Lung (tissue), 12 donors: ENCODE measurements around the gene OSBPL9. TPM values are rescaled to one million over a fixed set of nuclear protein-coding genes. Genes with fewer than 3 reads are reported as not detected.

Experiments
- ATAC-seq: fragments of 200-7000 bp; cut with Tn5 transposase; one replicate; pipeline ENCODE4 v1.9.1; 2020; ENCODE audit warnings: moderate number of reproducible peaks; ENCODE audit not compliant: insufficient read depth, low FRiP score
- DNase-seq, 3 donors: peaks; one replicate each; pipeline ENCODE4 v3.0.0-alpha.2; 2013 to 2017
- H3K27ac ChIP-seq, 2 donors: one replicate each; pipeline ENCODE4 v1.5.1; 2013; ENCODE audit warnings: mild to moderate bottlenecking in 2 of 2, moderate library complexity in 2 of 2, control low read depth in 1 of 2, inconsistent platforms in 1 of 2, low read depth in 1 of 2, low read length in 1 of 2
- H3K27me3 ChIP-seq, 3 donors: one replicate each; pipeline ENCODE4 v1.5.1; 2013; ENCODE audit warnings: low read length in 2 of 3; ENCODE audit not compliant: control insufficient read depth in 3 of 3, insufficient read depth in 3 of 3
- H3K36me3 ChIP-seq, 4 donors: one replicate each; pipeline ENCODE4 v1.5.1; 2013; ENCODE audit warnings: low read length in 4 of 4, mild to moderate bottlenecking in 1 of 4, moderate library complexity in 1 of 4; ENCODE audit not compliant: control insufficient read depth in 4 of 4, insufficient read depth in 4 of 4
- H3K4me1 ChIP-seq, 5 donors: one replicate each; pipeline ENCODE4 v1.5.1; 2013; ENCODE audit warnings: low read length in 5 of 5, mild to moderate bottlenecking in 2 of 5, moderate library complexity in 1 of 5; ENCODE audit not compliant: control insufficient read depth in 5 of 5, insufficient read depth in 5 of 5
- H3K4me3 ChIP-seq: one replicate; pipeline ENCODE4 v1.5.1; 2013; ENCODE audit warnings: mild to moderate bottlenecking, control low read depth, moderate library complexity
- H3K9ac ChIP-seq, 2 donors: one replicate each; pipeline ENCODE4 v1.5.1; 2013; ENCODE audit warnings: low read length in 2 of 2, control low read depth in 1 of 2; ENCODE audit not compliant: insufficient read depth in 1 of 2
- H3K9me3 ChIP-seq, 4 donors: one replicate each; pipeline ENCODE4 v1.5.1; 2013; ENCODE audit warnings: low read length in 3 of 4, mild to moderate bottlenecking in 1 of 4, moderate library complexity in 1 of 4; ENCODE audit not compliant: control insufficient read depth in 4 of 4, insufficient read depth in 3 of 4
- WGBS, 2 donors: extraction: QIAGEN DNeasy Blood & Tissue Kit; methylation state at CpG; one replicate each; pipeline ENCODE4 v1.1.7; 2013; 5-methylcytosine and 5-hydroxymethylcytosine counted together
- polyA plus RNA-seq, 2 donors: library from polyadenylated mRNA; stranded (reverse); fragments of 200-250 nt; gene quantifications; one replicate each; pipeline ENCODE4 v1.2.1, GENCODE V29; 2013
- total RNA-seq, 2 donors: library from RNA; depleted of rRNA in 1 of 2; stranded (reverse); fragments of >200 nt in 1 of 2; gene quantifications; one replicate each; pipeline ENCODE4 v1.2.1, GENCODE V29; 2014 to 2021
- TF ChIP-seq, protein P1 (sequence below): IDR thresholded peaks from 2 replicates; pipeline ENCODE4 v1.5.1; 2012; ENCODE audit warnings: mild to moderate bottlenecking; ENCODE audit errors: control extremely low read depth, extremely low read depth
- donor health status: control.
- donor health status: control.
- donor health status: Bipolar disorder and iron deficiency.
- donor health status: healthy.
- donor health status: DM: yes; HTN: yes; CAD: no.

OSBPL9 gene
- total and polyA plus RNA-seq, 4 donors: 36.8 to 135 (median 72.4) TPM

DNA sequence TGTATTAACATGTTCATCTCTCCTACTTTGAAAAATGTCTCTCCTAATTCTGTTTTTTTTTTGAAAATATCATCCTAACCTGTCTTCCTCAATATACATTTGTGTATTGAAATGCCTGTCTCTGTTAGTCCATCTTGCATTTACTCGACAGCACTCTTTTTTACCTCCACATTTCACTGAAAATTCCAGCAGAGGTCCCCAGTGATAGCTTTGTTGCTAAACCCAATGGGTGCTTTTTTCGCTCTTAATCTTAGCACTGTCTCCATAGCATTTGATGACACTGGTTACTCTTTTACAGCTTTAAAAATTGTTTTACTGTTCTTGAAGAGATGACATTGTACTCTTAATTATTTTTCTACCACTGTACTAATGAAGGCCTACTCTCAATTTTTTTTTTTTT lies 10.8 kb downstream of the OSBPL9 start:
- H3K9me3 ChIP-seq: no peaks in the 10 kb centered on the region
- H3K4me1 ChIP-seq: peaks cover 0 to 17% (median 0%) of the 10 kb centered on the region in 5 donors
- H3K27ac ChIP-seq: no peak overlapping the region
- no peaks in the 10 kb centered on the region for H3K27me3 ChIP-seq
- 76 to 78% methylated on average over 2 of the region's 2 CpGs for WGBS, 2 donors
- H3K36me3 ChIP-seq: peaks cover 0 to 1% (median 0%) of the 10 kb centered on the region in 4 donors
- H3K4me3 ChIP-seq: no peak overlapping the region
- ATAC-seq (peak; percentile 62), DNase-seq (peak in 1 of 3 donors; percentile 38)
- no peak overlapping the region for H3K9ac ChIP-seq
- TF ChIP-seq, protein P1, sequence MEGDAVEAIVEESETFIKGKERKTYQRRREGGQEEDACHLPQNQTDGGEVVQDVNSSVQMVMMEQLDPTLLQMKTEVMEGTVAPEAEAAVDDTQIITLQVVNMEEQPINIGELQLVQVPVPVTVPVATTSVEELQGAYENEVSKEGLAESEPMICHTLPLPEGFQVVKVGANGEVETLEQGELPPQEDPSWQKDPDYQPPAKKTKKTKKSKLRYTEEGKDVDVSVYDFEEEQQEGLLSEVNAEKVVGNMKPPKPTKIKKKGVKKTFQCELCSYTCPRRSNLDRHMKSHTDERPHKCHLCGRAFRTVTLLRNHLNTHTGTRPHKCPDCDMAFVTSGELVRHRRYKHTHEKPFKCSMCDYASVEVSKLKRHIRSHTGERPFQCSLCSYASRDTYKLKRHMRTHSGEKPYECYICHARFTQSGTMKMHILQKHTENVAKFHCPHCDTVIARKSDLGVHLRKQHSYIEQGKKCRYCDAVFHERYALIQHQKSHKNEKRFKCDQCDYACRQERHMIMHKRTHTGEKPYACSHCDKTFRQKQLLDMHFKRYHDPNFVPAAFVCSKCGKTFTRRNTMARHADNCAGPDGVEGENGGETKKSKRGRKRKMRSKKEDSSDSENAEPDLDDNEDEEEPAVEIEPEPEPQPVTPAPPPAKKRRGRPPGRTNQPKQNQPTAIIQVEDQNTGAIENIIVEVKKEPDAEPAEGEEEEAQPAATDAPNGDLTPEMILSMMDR: no peak

- TF ChIP-seq, protein P1: no peak
- Histone ChIP-seq H3K36me3 (peaks cover 0 to 1% (median 0%) of the 10 kb centered on the region in 4 donors), H3K9ac (no peak overlapping the region), H3K4me1 (peaks cover 0 to 12% (median 0%) of the 10 kb centered on the region in 5 donors), H3K4me3 (no peak overlapping the region), H3K9me3 (no peaks in the 10 kb centered on the region), H3K27me3 (no peaks in the 10 kb centered on the region), H3K27ac (no peak overlapping the region)
- 93 to 96% methylated on average over 8 of the region's 8 CpGs for WGBS, 2 donors
- DNase-seq: no peak
- no peak for ATAC-seq
Observed at GRCh38 chr1:51628715-51629590, 12.1 kb downstream of the OSBPL9 start.

DNA sequence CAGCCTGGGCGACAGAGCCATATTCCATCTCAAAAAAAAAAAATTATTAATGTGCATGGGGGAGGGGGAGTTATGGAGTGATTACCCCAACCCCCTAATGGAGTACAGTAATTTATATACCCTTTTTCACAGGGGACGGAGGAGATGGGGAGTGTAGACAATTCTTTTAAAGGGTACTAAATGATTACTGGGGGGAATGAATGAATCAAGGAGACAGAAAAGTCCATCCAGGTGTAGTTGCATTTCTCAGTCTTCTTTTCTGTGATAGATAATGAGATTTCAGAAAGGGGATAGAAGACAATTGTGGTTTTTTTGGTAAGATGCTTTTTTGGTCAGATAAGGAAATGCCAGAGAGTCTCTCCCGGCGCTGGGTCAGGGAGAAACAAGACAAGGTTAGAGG lies 13.0 kb downstream of the OSBPL9 start:
- DNase-seq (no peak), ATAC-seq (no peak)
- no peaks in the 10 kb centered on the region for H3K27me3 ChIP-seq
- 90 to 91% methylated on average over 4 of the region's 4 CpGs for WGBS, 2 donors
- H3K4me3 ChIP-seq: no peak overlapping the region
- no peaks in the 10 kb centered on the region for H3K9me3 ChIP-seq
- TF ChIP-seq, protein P1: no peak
- H3K9ac ChIP-seq: no peak overlapping the region
- peaks cover 0 to 1% (median 0%) of the 10 kb centered on the region in 4 donors for H3K36me3 ChIP-seq
- H3K4me1 ChIP-seq: peaks cover 0 to 12% (median 0%) of the 10 kb centered on the region in 5 donors
- no peak overlapping the region for H3K27ac ChIP-seq
